ENCODE results near the gene MSI2. TPM values are rescaled to one million over a fixed set of nuclear protein-coding genes. Genes with fewer than 3 reads are reported as not detected.
"Not testable (repeated sequence)": the region's sequence is repeated elsewhere in the genome, so short reads cannot be mapped to it uniquely, and the experiment has no call there.

Gene MSI2
- total RNA-seq, 2 experiments from 2014 or later: 131 to 164 TPM

DNA sequence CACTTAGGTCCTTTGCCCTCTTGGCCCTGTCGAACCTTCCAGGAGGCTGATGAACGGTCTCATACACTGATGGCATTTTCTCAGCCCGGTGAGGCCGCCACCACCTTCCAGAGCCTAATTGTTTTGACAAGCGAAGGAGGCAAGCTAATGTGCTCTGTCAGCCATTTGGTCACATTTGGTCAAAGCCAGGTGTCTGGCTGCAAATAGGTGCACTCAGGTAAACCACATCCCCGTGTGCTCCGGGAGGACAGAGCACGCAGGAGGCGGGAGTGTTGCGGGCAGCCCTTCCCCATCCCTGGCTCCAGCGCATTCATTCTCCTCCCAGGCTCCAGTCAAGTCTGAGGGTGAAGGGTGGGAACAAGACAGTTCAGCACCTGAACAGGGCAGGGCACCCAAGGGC is 240.1 kb downstream of the MSI2 start:
- H3K4me3 ChIP-seq (ENCODE audit: low read depth, low read length, poor library complexity, severe bottlenecking): no peak overlapping the region
- H3K4me1 ChIP-seq (ENCODE audit: insufficient read depth, low read length, poor library complexity, severe bottlenecking): peaks cover 19% of the 10 kb centered on the region
- H3K79me2 ChIP-seq (ENCODE audit: insufficient read depth, low read depth, low read length): no peaks in the 10 kb centered on the region
- DNase-seq (ENCODE audit: low spot score): no peak
- no peak overlapping the region for H3K27ac ChIP-seq (ENCODE audit: low read depth, low read length, poor library complexity, severe bottlenecking)
- H3K9me2 ChIP-seq (ENCODE audit: insufficient read depth, low read length): no peaks in the 10 kb centered on the region
- no peaks in the 10 kb centered on the region for H3K9me3 ChIP-seq (ENCODE audit: low read length)
- no peak overlapping the region for H2AFZ ChIP-seq (ENCODE audit: low read length)
- TF ChIP-seq EZH2phosphoT487 (IDR thresholded peaks at IDR 0.05; ENCODE audit: borderline replicate concordance, low read depth, low read length): no peak
- TF ChIP-seq, protein P1, sequence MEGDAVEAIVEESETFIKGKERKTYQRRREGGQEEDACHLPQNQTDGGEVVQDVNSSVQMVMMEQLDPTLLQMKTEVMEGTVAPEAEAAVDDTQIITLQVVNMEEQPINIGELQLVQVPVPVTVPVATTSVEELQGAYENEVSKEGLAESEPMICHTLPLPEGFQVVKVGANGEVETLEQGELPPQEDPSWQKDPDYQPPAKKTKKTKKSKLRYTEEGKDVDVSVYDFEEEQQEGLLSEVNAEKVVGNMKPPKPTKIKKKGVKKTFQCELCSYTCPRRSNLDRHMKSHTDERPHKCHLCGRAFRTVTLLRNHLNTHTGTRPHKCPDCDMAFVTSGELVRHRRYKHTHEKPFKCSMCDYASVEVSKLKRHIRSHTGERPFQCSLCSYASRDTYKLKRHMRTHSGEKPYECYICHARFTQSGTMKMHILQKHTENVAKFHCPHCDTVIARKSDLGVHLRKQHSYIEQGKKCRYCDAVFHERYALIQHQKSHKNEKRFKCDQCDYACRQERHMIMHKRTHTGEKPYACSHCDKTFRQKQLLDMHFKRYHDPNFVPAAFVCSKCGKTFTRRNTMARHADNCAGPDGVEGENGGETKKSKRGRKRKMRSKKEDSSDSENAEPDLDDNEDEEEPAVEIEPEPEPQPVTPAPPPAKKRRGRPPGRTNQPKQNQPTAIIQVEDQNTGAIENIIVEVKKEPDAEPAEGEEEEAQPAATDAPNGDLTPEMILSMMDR (conservative IDR thresholded peaks at IDR 0.05; ENCODE audit: low read length): no peak
- ChIA-PET POLR2A (no interaction called here), CTCF (ENCODE audit: unreplicated experiment) (no interaction called here)
- no TSS peak for BruUV-seq (replicated peaks)
- no peaks in the 10 kb centered on the region for H4K20me1 ChIP-seq (ENCODE audit: insufficient read depth, low read length)
- no peak overlapping the region for H3K4me2 ChIP-seq (ENCODE audit: low read length)
- no peaks in the 10 kb centered on the region for H3K36me3 ChIP-seq (ENCODE audit: insufficient read depth, low read length)
- intact Hi-C loops (cut with micrococcal nuclease; ENCODE audit: unreplicated experiment): no loop called here

DNA sequence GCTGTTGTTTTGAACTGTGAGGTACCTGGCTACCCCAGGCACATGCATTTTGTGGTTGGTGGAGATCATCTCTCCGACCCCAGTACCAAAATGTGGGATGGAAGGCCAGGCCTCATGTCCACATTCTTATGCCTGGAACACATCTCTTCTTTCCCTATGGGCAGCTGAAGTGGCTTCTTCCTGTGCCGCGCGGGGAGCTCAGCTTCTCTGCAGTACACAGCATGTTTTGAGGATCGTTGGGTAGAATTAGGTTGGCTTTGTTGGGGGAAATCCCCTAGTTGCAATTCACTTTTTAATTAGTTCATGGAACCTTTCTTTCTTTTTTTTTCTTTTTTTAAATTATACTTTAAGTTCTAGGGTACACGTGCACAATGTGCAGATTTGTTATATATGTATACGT is 242.1 kb downstream of the MSI2 start:
- Histone ChIP-seq H2AFZ (ENCODE audit: low read length) (no peak overlapping the region), H3K27ac (ENCODE audit: low read depth, low read length, poor library complexity, severe bottlenecking) (no peak overlapping the region), H3K79me2 (ENCODE audit: insufficient read depth, low read depth, low read length) (no peaks in the 10 kb centered on the region), H4K20me1 (ENCODE audit: insufficient read depth, low read length) (no peaks in the 10 kb centered on the region), H3K9me2 (ENCODE audit: insufficient read depth, low read length) (no peaks in the 10 kb centered on the region), H3K4me3 (ENCODE audit: low read depth, low read length, poor library complexity, severe bottlenecking) (no peak overlapping the region), H3K9me3 (ENCODE audit: low read length) (no peaks in the 10 kb centered on the region), H3K4me1 (ENCODE audit: insufficient read depth, low read length, poor library complexity, severe bottlenecking) (peaks cover 19% of the 10 kb centered on the region), H3K36me3 (ENCODE audit: insufficient read depth, low read length) (no peaks in the 10 kb centered on the region), H3K4me2 (ENCODE audit: low read length) (peak overlapping the region; percentile 17; the same call in 1 of the 2 replicates)
- CTCF ChIA-PET (ENCODE audit: unreplicated experiment): interaction anchor here (0.6 kb wide), 1 partner anchor 56 kb away, joined by 3 read pairs; no protein-coding TSS in a partner anchor
- no TSS peak for BruUV-seq (replicated peaks)
- DNase-seq (ENCODE audit: low spot score): no peak
- intact Hi-C loops (cut with micrococcal nuclease; ENCODE audit: unreplicated experiment): no loop called here
- POLR2A ChIA-PET: interaction anchor here (1.5 kb wide), 1 partner anchor 10 kb away, joined by 4 read pairs; no protein-coding TSS in a partner anchor
- TF ChIP-seq, protein P1 (conservative IDR thresholded peaks at IDR 0.05; ENCODE audit: low read length): no peak
- no peak for TF ChIP-seq EZH2phosphoT487 (IDR thresholded peaks at IDR 0.05; ENCODE audit: borderline replicate concordance, low read depth, low read length)

DNA sequence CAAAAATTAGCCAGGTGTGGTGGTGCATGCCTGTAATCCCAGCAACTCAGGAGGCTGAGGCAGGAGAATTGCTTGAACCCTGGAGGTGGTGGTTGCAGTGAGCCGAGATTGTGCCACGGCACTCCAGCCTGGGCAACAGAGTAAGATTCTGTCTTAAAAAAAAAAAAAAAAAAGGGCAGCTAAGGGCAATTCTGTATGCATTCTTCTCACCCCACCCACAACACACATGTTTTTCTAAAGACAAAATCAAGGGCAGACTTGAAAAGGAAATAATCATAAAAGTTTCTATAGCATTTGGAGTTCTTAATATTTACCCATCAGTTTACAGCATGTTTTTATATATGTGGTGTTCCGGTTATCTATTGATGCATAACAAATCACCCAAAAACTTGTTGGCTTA is 242.9 kb downstream of the MSI2 start:
- H3K4me2 ChIP-seq (ENCODE audit: low read length); H3K9me3 ChIP-seq (ENCODE audit: low read length); H3K36me3 ChIP-seq (ENCODE audit: insufficient read depth, low read length); DNase-seq (ENCODE audit: low spot score); H3K9me2 ChIP-seq (ENCODE audit: insufficient read depth, low read length); H3K4me3 ChIP-seq (ENCODE audit: low read depth, low read length, poor library complexity, severe bottlenecking); BruUV-seq (replicated peaks); H2AFZ ChIP-seq (ENCODE audit: low read length); intact Hi-C loops (cut with micrococcal nuclease; ENCODE audit: unreplicated experiment); CTCF ChIA-PET (ENCODE audit: unreplicated experiment); POLR2A ChIA-PET; H3K27ac ChIP-seq (ENCODE audit: low read depth, low read length, poor library complexity, severe bottlenecking); H4K20me1 ChIP-seq (ENCODE audit: insufficient read depth, low read length); H3K79me2 ChIP-seq (ENCODE audit: insufficient read depth, low read depth, low read length): not testable (repeated sequence)
- H3K4me1 ChIP-seq (ENCODE audit: insufficient read depth, low read length, poor library complexity, severe bottlenecking): peaks cover 19% of the 10 kb centered on the region
